GM21619 (cell line): Measurements from ENCODE around the gene DIAPH2.
"Not testable (repeated sequence)": the region's sequence is repeated elsewhere in the genome, so short reads cannot be mapped to it uniquely, and the experiment has no call there.

Experiments
- ATAC-seq: cut with Tn5 transposase; IDR thresholded peaks from one replicate; pipeline ENCODE4 v1.9.1; 2021; ENCODE audit not compliant: unreplicated experiment

DIAPH2 gene

DNA sequence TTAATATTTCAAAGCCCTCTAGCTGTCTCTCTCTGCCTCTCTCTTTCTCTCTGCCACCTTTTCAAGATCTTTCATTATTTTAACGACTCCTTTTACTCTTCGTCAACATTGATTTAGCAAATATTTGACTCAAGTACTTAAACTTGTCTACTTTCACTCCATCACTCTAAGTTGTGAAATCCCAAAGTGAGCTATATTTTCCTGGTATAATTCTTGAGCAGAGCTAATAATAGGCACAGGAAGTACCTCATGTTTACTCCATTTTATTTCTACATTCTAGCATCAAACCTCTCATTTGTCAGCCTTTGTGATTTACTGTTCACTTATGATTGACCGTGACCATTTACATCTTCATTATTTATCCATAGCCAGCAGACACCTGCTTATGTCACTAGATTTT lies 681.6 kb downstream of the DIAPH2 start:
- no peak for ATAC-seq

- ATAC-seq = no peak
Measured at GRCh38 chrX:97367125-97367524, 682.5 kb downstream of the DIAPH2 start.

- no peak for ATAC-seq
Measured at GRCh38 chrX:97369947-97370346, 685.3 kb downstream of the DIAPH2 start.

DNA sequence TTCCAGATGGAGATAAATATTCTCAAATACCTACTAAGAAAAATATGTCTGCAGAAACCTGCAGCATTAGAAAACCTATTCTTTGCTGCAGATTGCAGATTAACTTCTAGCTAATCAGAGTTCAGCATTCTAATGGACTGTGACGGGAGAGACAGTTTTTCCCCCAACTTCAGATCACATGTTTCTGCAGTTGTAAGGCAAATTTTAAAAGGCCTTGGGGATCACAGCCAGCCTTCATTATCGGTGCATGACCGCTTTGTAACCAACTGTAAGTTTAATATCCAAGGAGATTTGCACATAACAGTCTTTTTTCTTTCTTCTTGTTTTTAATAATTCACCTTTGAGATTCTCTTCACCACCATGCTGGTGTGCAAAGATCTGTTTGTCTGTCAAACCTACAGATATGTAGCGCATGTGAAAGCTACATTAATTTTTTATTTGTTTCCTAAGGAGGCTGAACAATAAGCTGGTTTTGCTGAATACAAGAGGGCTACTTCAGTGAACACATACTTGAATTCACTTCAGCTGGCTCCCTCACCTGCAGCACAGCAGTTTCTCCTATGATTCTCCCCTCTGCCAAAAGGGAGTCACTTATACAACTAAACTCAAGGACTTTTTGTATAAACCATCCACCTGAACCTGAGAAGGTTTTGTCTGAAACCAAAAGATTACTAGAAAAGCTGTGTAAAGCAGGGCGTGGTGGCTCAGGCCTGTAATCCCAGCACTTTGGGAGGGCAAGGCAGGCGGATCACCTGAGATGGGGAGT lies 687.5 kb downstream of the DIAPH2 start:
- no peak for ATAC-seq

DNA sequence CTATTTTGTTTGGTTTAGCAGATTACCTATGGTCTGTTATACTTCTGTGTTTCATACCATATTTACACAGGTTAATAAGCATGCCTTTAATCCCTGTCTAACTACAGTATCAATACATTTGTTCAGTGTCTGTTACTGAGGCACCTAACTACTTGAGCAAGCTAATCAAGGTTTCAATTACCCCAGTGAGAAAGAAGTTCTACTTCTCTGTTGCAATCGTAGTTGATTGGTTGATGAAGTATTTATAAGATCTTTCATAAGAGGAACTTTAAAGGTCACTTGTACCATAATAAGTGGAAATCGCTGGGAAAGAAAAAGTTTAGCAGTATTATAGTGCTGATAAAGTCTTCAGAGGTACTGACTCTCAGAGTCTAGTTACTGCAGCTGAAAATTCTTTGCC lies 689.6 kb downstream of the DIAPH2 start:
- ATAC-seq = no peak

GRCh38 chrX:97380200-97380599 lies 695.6 kb downstream of the DIAPH2 start:
- ATAC-seq = no peak

DNA sequence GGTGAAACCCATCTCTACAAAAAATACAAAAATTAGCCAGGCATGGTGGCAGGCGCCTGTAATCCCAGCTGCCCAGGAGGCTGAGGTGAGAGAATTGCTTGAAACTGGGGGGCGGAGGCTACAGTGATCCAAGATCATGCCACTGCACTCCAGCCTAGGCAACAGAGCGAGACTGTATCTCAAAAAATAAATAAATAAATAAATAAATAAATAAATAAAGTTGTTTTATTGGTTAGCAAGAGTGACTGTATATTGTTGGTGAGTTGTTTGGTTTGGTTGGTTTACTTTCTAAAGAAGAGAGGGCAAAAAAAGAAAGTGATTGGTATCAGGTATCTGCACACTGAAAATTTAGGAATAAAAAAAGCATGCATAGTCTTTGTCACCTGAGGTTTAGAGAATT lies 700.0 kb downstream of the DIAPH2 start:
- no peak for ATAC-seq

GRCh38 chrX:97387004-97387403 lies 702.4 kb downstream of the DIAPH2 start:
- no peak for ATAC-seq

DNA sequence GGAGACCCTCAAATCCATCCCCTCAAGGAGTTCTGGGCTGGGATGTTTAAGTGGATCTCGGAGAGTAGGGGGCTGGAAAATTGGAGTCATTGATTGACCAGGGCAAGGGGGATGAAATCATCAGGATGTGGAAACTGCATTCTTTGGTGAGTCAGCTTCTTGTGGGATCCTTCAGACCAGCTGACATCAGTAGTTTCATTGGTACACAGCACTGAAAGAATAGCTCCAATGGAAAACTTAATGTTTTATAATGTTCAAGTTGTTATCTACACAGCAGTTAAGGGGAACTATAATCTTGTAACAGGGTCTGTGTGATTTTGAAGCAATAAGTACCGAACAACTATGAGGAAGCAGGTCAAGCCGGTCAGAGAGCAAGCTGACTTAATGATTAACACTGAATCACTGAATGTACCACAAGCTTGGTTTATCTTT lies 705.1 kb downstream of the DIAPH2 start:
- ATAC-seq = no peak

- no peak for ATAC-seq
Measured at GRCh38 chrX:97397371-97397770, 712.7 kb downstream of the DIAPH2 start.

DNA sequence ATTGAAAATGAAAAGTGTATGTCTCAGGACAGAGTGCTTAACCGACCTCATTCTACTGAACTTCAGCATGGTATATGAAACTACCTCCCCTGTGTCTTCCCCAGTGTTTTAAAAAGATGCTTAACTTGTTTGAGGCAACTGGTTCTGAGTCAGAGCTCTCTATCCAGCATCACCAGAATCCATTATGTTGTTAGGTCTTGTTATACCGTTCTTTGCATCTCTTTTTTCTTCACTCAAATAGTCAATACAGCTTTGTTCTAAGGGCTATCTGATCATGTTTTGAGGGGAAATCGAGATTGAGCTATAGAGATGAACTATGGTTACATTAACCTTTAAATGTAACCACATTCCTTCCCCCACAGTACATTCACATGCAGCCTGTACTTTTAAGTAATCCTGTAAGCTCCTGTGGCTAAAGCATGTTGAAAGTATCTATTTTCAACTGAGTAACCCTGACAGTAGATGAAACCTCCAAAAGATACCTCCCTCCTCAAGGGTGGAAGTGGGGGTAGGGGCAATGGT lies 713.4 kb downstream of the DIAPH2 start:
- ATAC-seq = peak; percentile 47

GRCh38 chrX:97399400-97399799 lies 714.8 kb downstream of the DIAPH2 start:
- ATAC-seq = peak; percentile 36

- no peak for ATAC-seq
Measured at GRCh38 chrX:97400492-97400891, 715.9 kb downstream of the DIAPH2 start.

DNA sequence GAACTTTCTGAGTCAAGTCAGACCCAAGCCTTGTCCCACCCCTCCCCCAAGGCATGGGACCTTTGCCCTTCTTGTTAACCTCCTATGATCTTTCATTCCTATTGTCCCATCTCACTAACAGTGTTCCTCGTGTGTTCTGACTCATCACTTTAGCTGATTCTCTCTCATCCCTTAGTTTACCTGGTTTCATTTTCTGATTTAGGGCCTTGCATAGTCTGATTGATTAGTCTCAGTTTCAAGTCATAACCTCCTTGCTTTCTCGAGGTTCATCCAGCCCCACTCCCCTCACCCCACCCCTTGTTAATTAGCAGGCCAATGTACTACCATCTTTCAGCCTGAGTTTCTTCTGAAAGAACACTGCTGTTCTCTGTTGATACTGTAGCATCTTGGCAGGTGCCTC lies 716.5 kb downstream of the DIAPH2 start:
- peak; percentile 47 for ATAC-seq

- no peak for ATAC-seq
Measured at GRCh38 chrX:97401586-97402136, 717.0 kb downstream of the DIAPH2 start.

GRCh38 chrX:97402333-97402732 lies 717.7 kb downstream of the DIAPH2 start:
- ATAC-seq = no peak

DNA sequence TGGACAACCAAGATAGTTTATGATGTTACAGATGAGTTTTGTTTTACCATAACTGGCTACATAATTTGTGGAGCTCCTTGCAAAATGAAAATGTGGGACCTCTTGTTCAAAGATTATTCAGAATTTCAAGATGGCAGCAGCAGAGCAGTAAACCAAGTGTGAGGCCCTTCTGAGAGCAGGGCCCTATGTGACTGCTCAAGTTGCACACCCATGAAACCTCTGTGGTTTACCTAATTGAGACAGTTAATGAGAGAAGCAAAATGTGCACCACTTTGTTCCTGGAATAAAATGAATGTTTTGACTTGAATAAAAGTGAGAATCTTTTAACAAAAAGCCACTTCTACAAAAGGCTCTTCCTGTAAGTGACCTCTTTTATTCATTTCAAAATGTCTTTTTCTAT lies 718.3 kb downstream of the DIAPH2 start:
- ATAC-seq = no peak

DNA sequence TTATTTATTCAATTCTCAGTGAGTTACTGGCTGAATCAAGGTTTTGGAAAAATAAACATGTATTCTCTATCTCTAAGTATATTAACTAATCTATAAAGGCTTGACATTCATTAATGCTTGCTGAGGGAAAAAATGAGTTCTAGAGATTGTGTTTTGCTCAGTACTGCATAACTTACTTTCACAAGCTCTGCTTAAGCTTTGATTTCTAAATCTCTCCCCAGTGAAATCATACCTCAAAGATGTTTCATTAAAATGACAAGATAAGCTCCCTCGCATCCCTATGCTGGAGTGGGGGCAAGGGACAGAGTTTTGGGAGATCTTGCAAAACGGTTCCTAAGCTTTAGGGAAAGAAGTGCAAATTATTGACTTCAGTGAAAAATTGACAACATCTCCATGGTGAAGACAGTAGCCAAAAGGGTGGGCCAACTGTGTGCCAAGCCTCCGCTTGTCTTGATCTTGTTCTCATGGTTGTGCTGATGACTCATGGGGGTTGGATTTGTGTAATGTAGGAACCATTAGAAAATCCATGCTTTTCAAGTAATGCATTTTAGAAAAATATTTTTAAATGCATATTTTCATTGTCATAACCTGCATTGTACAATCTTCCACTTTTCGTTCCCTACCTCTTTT lies 720.5 kb downstream of the DIAPH2 start:
- no peak for ATAC-seq

DNA sequence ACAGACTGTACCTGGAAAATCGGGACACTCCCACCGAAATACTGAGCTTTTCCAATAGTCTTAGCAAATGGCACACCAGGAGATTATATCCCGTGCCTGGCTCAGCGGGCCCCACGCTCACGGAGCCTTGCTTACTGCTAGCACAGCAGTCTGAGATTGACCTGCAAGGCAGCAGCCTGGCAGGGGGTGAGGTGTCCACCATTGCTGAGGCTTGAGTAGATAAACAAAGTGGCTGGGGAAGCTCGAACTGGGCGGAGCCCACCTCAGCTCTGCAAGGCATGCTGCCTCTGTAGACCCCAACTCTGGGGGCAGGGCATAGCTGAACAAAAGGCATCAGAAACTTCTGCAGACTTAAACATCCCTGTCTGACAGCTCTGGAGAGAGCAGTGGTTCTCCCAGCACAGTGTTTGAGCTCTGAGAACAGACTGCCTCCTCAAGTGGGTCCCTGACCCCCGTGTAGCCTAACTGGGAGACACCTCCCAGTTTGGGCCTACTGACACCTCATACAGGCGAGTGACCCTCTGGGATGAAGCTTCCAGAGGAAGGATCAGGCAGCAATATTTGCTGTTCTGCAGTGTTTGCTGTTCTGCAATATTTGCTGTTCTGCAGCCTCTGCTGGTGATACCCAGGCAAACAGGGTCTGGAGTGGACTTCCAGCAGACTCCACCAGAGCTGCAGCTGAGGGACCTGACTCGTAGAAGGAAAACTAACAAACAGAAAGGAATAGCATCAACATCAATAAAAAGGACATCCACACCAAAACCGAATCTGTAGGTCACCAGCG lies 725.2 kb downstream of the DIAPH2 start:
- ATAC-seq = not testable (repeated sequence)

- ATAC-seq = no peak
Measured at GRCh38 chrX:97416461-97416860, 731.8 kb downstream of the DIAPH2 start.

- ATAC-seq = no peak
Measured at GRCh38 chrX:97429101-97429500, 744.5 kb downstream of the DIAPH2 start.
